ENCODE measurements around the gene PARVB.

The PARVB gene

GRCh38 chr22:44032126-44032730 lies 8.1 kb downstream of the PARVB start:
- H3K27ac ChIP-seq: no peak overlapping the region
- H3K27me3 ChIP-seq: no peaks in the 10 kb centered on the region
- H4K20me1 ChIP-seq: peaks cover under 1% of the 10 kb centered on the region; the same call in 1 of the 2 replicates
- H3K9me3 ChIP-seq: no peaks in the 10 kb centered on the region
- no peak overlapping the region for H3K4me2 ChIP-seq
- no peak overlapping the region for H3K9ac ChIP-seq
- peaks cover 32% of the 10 kb centered on the region for H3K4me1 ChIP-seq
- TF ChIP-seq Cebpa-rat (IDR thresholded peaks at IDR 0.05): no peak
- no peaks in the 10 kb centered on the region for H3K36me3 ChIP-seq
- no peak overlapping the region for H3K4me3 ChIP-seq

DNA sequence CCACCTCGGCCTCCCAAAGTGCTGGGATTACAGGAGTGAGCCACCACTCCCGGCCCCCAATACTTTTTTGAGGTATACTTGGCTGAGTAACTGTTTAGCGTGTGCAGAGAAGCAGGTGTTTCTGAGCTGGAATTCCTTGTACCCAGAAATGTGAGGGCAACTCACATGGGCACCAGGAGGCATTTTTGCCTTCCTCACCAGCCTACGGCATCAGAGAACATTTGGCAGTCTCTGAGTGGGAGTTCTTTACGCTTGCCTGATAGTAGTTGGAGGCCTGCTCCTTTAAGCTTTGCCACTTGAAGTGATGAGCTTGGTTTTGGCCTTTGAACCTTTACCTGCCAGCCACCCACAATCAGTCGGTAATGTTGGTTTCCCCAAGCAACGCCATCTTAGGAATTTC lies 9.2 kb downstream of the PARVB start:
- H4K20me1 ChIP-seq: peaks cover 6% of the 10 kb centered on the region; the same call in 1 of the 2 replicates
- TF ChIP-seq Cebpa-rat (IDR thresholded peaks at IDR 0.05): no peak
- no peak overlapping the region for H3K9ac ChIP-seq
- H3K27ac ChIP-seq: no peak overlapping the region
- no peak overlapping the region for H3K4me3 ChIP-seq
- H3K27me3 ChIP-seq: no peaks in the 10 kb centered on the region
- H3K4me2 ChIP-seq: no peak overlapping the region
- peaks cover 21% of the 10 kb centered on the region for H3K4me1 ChIP-seq
- H3K9me3 ChIP-seq: no peaks in the 10 kb centered on the region
- H3K36me3 ChIP-seq: no peaks in the 10 kb centered on the region

- no peaks in the 10 kb centered on the region for H3K27me3 ChIP-seq
- peaks cover 23% of the 10 kb centered on the region for H3K4me1 ChIP-seq
- no peak overlapping the region for H3K27ac ChIP-seq
- H3K4me2 ChIP-seq: no peak overlapping the region
- H3K9ac ChIP-seq: no peak overlapping the region
- H3K36me3 ChIP-seq: no peaks in the 10 kb centered on the region
- no peak for TF ChIP-seq Cebpa-rat (IDR thresholded peaks at IDR 0.05)
- no peak overlapping the region for H3K4me3 ChIP-seq
- peaks cover 8% of the 10 kb centered on the region; the same call in 1 of the 2 replicates for H4K20me1 ChIP-seq
- H3K9me3 ChIP-seq: no peaks in the 10 kb centered on the region
Observed at GRCh38 chr22:44033694-44034093, 9.6 kb downstream of the PARVB start.

GRCh38 chr22:44037519-44038375 lies 13.6 kb downstream of the PARVB start:
- Histone ChIP-seq H3K4me3 (no peak overlapping the region), H3K36me3 (no peaks in the 10 kb centered on the region), H3K9me3 (no peaks in the 10 kb centered on the region), H3K4me2 (no peak overlapping the region), H3K9ac (no peak overlapping the region), H3K27ac (no peak overlapping the region), H3K4me1 (peaks cover 39% of the 10 kb centered on the region), H3K27me3 (no peaks in the 10 kb centered on the region), H4K20me1 (peaks cover 35% of the 10 kb centered on the region)
- no peak for TF ChIP-seq Cebpa-rat (IDR thresholded peaks at IDR 0.05)

- no peak overlapping the region for H3K9ac ChIP-seq
- no peak overlapping the region for H3K27ac ChIP-seq
- no peak for TF ChIP-seq Cebpa-rat (IDR thresholded peaks at IDR 0.05)
- H3K4me2 ChIP-seq: peak overlapping the region; percentile 54
- peaks cover 54% of the 10 kb centered on the region for H4K20me1 ChIP-seq
- peaks cover 9% of the 10 kb centered on the region for H3K27me3 ChIP-seq
- H3K9me3 ChIP-seq: no peaks in the 10 kb centered on the region
- no peak overlapping the region for H3K4me3 ChIP-seq
- no peaks in the 10 kb centered on the region for H3K36me3 ChIP-seq
- H3K4me1 ChIP-seq: peaks cover 58% of the 10 kb centered on the region
Observed at GRCh38 chr22:44039566-44040171, 15.6 kb downstream of the PARVB start.

DNA sequence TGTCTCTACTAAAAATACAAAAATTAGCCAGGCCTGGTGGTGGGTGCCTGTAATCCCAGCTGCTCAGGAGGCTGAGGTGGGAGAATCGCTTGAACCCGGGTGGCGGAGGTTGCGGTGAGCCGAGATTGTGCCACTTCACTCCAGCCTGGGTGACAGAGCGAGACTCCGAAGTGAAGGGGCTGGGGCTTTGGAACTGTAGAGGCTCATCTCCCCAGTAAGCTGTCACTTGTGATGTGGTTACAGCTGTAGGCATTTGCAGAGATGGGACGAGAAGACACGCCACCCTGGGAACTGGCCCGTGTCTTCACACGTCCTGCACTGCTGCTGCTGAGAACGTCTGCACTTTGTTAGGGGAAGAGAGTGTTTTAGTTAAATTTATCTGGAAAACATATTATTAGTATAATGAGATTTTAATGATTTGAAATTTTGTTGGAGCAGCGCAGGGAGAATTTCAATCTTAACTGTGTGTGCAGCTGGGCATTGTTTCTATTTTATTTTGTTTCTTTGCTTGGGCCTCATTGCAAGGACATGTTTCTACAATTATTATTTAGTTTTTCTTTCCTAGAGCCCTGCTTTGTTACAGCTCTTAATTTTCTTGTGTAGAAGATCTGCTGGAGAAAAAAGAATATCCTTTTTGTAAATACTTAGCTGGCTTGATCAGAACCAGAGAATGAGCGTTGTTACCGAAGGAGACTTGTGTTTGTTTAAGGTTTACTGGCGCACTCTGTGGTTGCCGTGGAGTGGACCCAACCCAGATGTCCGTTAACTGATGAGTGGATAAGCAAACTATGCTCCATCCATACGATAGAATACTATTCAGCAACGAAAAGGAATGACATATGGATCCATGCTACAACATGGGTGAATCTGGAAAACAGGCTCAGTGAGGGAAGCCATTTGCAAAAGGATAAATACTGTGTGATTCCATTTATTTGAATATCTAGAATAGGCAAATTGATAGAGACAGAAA lies 18.4 kb downstream of the PARVB start:
- H3K4me1 ChIP-seq: peaks cover 64% of the 10 kb centered on the region
- no peak overlapping the region for H3K9ac ChIP-seq
- no peaks in the 10 kb centered on the region for H3K9me3 ChIP-seq
- peak overlapping the region; percentile 0; the same call in 1 of the 2 replicates for H3K4me3 ChIP-seq
- no peaks in the 10 kb centered on the region for H3K36me3 ChIP-seq
- peak overlapping the region; percentile 70 for H3K4me2 ChIP-seq
- H3K27me3 ChIP-seq: peaks cover 12% of the 10 kb centered on the region
- TF ChIP-seq Cebpa-rat (IDR thresholded peaks at IDR 0.05): peak; percentile 55; the same call in 1 of the 2 replicates
- H4K20me1 ChIP-seq: peaks cover 50% of the 10 kb centered on the region
- H3K27ac ChIP-seq: no peak overlapping the region

GRCh38 chr22:44045145-44045544 lies 21.0 kb downstream of the PARVB start:
- Histone ChIP-seq H3K27ac (no peak overlapping the region), H4K20me1 (peaks cover 31% of the 10 kb centered on the region)

GRCh38 chr22:44046485-44047141 lies 22.5 kb downstream of the PARVB start:
- Histone ChIP-seq H3K9ac (no peak overlapping the region), H3K9me3 (no peaks in the 10 kb centered on the region), H3K4me2 (no peak overlapping the region), H3K4me3 (no peak overlapping the region), H3K27ac (no peak overlapping the region), H3K36me3 (no peaks in the 10 kb centered on the region), H4K20me1 (peaks cover 42% of the 10 kb centered on the region), H3K4me1 (peaks cover 69% of the 10 kb centered on the region), H3K27me3 (peaks cover 34% of the 10 kb centered on the region)
- TF ChIP-seq Cebpa-rat (IDR thresholded peaks at IDR 0.05): no peak

More at GRCh38 chr22:44045145-44045544, 21.0 kb downstream of the PARVB start:
- peaks cover 21% of the 10 kb centered on the region for H3K27me3 ChIP-seq
- TF ChIP-seq Cebpa-rat (IDR thresholded peaks at IDR 0.05): no peak
- H3K4me3 ChIP-seq: no peak overlapping the region
- no peak overlapping the region for H3K9ac ChIP-seq
- H3K36me3 ChIP-seq: no peaks in the 10 kb centered on the region
- H3K9me3 ChIP-seq: no peaks in the 10 kb centered on the region
- peak overlapping the region; percentile 70 for H3K4me2 ChIP-seq
- H3K4me1 ChIP-seq: peaks cover 66% of the 10 kb centered on the region

Data from BLaER1 (cell line).